ENCODE results near the gene DTX2.
"Not testable (repeated sequence)": the region's sequence is repeated elsewhere in the genome, so short reads cannot be mapped to it uniquely, and the experiment has no call there.

GRCh38 chr7:76502836-76503235 is 41.3 kb downstream of the DTX2 start:
- TF ChIP-seq CTCF (IDR thresholded peaks at IDR 0.05 in 2 of 3, conservative IDR thresholded peaks at IDR 0.05 in 1 of 3; ENCODE audit: borderline replicate concordance in 1 of 3, insufficient read depth in 1 of 3, low read depth in 2 of 3, low read length in 2 of 3); ZNF274 (IDR thresholded peaks at IDR 0.05; ENCODE audit: low read depth, low read length); POLR2AphosphoS5 (IDR thresholded peaks at IDR 0.05; ENCODE audit: low read depth, low read length); SP1 (IDR thresholded peaks at IDR 0.05; ENCODE audit: low read depth); SRF (IDR thresholded peaks at IDR 0.05; ENCODE audit: low read depth); ATF3 (IDR thresholded peaks at IDR 0.05); ZBTB33 (IDR thresholded peaks at IDR 0.05; ENCODE audit: extremely low read depth, insufficient replicate concordance, low read length); EZH2 (IDR thresholded peaks at IDR 0.05): not testable (repeated sequence)

Data from HCT116 (cell line).